SIG-M5 (cell line): ENCODE measurements around the gene PAPOLA.
"Not testable (repeated sequence)": the region's sequence is repeated elsewhere in the genome, so short reads cannot be mapped to it uniquely, and the experiment has no call there.

Source experiments
- DNase-seq: peaks from one replicate; lab custom pipeline; 2025; lab: John Stamatoyannopoulos, UW

Gene PAPOLA

GRCh38 chr14:96501740-96502620 lies at the start of gene PAPOLA:
TSS of gene PAPOLA (plus strand) at chr14:96502382. CDS start at chr14:96502593, 211 bp downstream.
- DNase-seq = peak; percentile 68

- DNase-seq = no peak
Measured at GRCh38 chr14:96452684-96453083, 49.5 kb upstream of the PAPOLA start.

GRCh38 chr14:96455588-96455987 lies 46.6 kb upstream of the PAPOLA start:
- no peak for DNase-seq

GRCh38 chr14:96459851-96460250 lies 42.3 kb upstream of the PAPOLA start:
- DNase-seq = no peak

- DNase-seq = no peak
Measured at GRCh38 chr14:96461950-96462798, 40.0 kb upstream of the PAPOLA start.

GRCh38 chr14:96464136-96464535 lies 38.0 kb upstream of the PAPOLA start:
- DNase-seq = no peak

GRCh38 chr14:96466918-96467317 lies 35.3 kb upstream of the PAPOLA start:
- no peak for DNase-seq

GRCh38 chr14:96470331-96470730 lies 31.9 kb upstream of the PAPOLA start:
- no peak for DNase-seq

GRCh38 chr14:96470967-96471366 lies 31.2 kb upstream of the PAPOLA start:
- not testable (repeated sequence) for DNase-seq

GRCh38 chr14:96478119-96478518 lies 24.1 kb upstream of the PAPOLA start:
- DNase-seq = no peak

- no peak for DNase-seq
Measured at GRCh38 chr14:96479435-96480146, 22.6 kb upstream of the PAPOLA start.

GRCh38 chr14:96481731-96482314 lies 20.4 kb upstream of the PAPOLA start:
- no peak for DNase-seq

- DNase-seq = no peak
Measured at GRCh38 chr14:96482986-96483385, 19.2 kb upstream of the PAPOLA start.

GRCh38 chr14:96484399-96484798 lies 17.8 kb upstream of the PAPOLA start:
- no peak for DNase-seq

- DNase-seq = no peak
Measured at GRCh38 chr14:96486705-96487104, 15.5 kb upstream of the PAPOLA start.

GRCh38 chr14:96489327-96489726 lies 12.9 kb upstream of the PAPOLA start:
- no peak for DNase-seq

- no peak for DNase-seq
Measured at GRCh38 chr14:96493178-96493577, 9.0 kb upstream of the PAPOLA start.

- no peak for DNase-seq
Measured at GRCh38 chr14:96494331-96494730, 7.9 kb upstream of the PAPOLA start.

GRCh38 chr14:96497087-96497486 lies 5.1 kb upstream of the PAPOLA start:
- DNase-seq = no peak

- no peak for DNase-seq
Measured at GRCh38 chr14:96497586-96497985, 4.6 kb upstream of the PAPOLA start.

GRCh38 chr14:96501217-96501739 lies 904 bp upstream of the PAPOLA start:
- no peak for DNase-seq
